Mesothelial cell of epicardium (in vitro differentiated cells): ENCODE measurements around the gene PTPN2. TPM values are rescaled to one million over a fixed set of nuclear protein-coding genes. Genes with fewer than 3 reads are reported as not detected.

Source experiments
- DNase-seq, 2 experiments: peaks; one replicate each; pipeline ENCODE4 v3.0.0; 2021; ENCODE audit warnings: low spot score in 2 of 2; ENCODE audit not compliant: unreplicated experiment in 2 of 2
- H3K27ac Mint-ChIP-seq: 2 replicates; pipeline ENCODE4 v1.8.0; 2021; ENCODE audit warnings: mixed read lengths
- H3K27me3 Mint-ChIP-seq: 2 replicates; pipeline ENCODE4 v1.8.0; 2021; ENCODE audit warnings: low read depth, mixed read lengths
- H3K36me3 Mint-ChIP-seq: 2 replicates; pipeline ENCODE4 v1.8.0; 2021; ENCODE audit warnings: mixed read lengths
- H3K4me1 Mint-ChIP-seq: 2 replicates; pipeline ENCODE4 v1.8.0; 2021; ENCODE audit warnings: mixed read lengths
- H3K4me3 Mint-ChIP-seq: 2 replicates; pipeline ENCODE4 v1.8.0; 2021; ENCODE audit warnings: mild to moderate bottlenecking, moderate library complexity, mixed read lengths
- H3K9me3 Mint-ChIP-seq: 2 replicates; pipeline ENCODE4 v1.8.0; 2021; ENCODE audit warnings: mixed read lengths
- total RNA-seq: library from RNA; stranded (reverse); gene quantifications from 3 replicates; pipeline ENCODE4 v1.2.1, GENCODE V29; 2021
- TF ChIP-seq, protein P1 (sequence below): fragments of 200-600 bp; sonication (generic); IDR thresholded peaks from one replicate; pipeline ENCODE4 v1.5.0; 2021; ENCODE audit warnings: antibody characterized with exemption; ENCODE audit not compliant: unreplicated experiment

Gene PTPN2
- total RNA-seq, 1 donor from 2014 or later = 37.0 TPM

DNA sequence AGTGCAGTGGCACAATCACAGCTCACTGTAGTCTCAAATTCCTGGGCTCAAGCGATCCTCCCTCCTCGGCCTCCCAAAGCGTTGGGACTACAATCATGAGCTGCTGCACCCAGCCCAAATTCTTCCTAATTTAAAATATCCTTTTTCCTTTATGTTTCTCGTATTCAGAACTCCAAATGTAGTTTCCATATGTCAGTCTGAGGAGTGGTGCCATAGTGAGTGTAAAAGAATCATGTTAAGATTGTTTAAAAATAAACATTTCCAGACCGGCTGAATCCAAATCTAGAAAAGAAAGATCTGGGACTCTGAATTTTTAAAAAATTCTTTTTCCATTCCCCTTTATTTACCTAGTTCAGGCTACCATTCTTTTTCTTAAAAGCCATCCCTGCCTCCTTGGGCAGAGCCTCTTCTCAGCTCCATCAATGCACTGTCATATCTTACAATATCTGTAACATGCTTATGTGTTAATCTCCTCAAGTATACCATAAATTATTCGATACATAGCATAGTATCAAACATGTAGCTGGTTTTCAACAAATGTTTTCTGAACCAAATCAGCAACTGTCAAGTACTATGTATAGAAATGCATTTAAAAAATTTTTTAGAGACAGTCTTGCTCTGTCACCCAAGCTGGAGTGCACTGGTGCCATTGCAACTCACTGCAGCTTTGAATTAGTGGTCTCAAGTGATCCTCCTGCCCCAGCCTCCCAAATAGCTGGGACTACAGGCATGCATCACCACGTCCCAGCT lies 31.3 kb downstream of the PTPN2 start:
- no peaks in the 10 kb centered on the region for H3K27me3 Mint-ChIP-seq
- TF ChIP-seq, protein P1, sequence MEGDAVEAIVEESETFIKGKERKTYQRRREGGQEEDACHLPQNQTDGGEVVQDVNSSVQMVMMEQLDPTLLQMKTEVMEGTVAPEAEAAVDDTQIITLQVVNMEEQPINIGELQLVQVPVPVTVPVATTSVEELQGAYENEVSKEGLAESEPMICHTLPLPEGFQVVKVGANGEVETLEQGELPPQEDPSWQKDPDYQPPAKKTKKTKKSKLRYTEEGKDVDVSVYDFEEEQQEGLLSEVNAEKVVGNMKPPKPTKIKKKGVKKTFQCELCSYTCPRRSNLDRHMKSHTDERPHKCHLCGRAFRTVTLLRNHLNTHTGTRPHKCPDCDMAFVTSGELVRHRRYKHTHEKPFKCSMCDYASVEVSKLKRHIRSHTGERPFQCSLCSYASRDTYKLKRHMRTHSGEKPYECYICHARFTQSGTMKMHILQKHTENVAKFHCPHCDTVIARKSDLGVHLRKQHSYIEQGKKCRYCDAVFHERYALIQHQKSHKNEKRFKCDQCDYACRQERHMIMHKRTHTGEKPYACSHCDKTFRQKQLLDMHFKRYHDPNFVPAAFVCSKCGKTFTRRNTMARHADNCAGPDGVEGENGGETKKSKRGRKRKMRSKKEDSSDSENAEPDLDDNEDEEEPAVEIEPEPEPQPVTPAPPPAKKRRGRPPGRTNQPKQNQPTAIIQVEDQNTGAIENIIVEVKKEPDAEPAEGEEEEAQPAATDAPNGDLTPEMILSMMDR = no peak
- peaks cover 32% of the 10 kb centered on the region for H3K36me3 Mint-ChIP-seq
- H3K27ac Mint-ChIP-seq = no peak overlapping the region
- no peak for DNase-seq
- H3K4me1 Mint-ChIP-seq = peaks cover 10% of the 10 kb centered on the region
- H3K9me3 Mint-ChIP-seq = no peaks in the 10 kb centered on the region
- no peak overlapping the region for H3K4me3 Mint-ChIP-seq

DNA sequence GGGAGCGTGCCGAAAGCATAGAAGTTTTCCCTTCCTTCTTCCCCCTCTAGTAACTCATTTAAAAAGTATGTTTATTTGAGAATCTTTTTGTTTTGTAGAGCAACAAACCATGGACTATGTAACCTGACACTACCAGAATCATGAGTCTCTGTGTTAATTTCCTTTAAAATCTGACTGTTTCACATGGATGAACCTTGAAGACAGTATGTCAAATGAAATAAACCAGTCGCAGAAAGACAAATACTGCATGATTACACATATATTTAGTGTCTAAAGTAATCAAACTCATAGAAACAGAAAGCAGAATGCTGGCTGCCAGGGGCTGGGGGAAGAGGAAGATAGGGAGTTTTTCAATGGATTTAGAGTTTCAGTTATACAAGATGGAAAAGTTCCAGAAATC lies 32.3 kb downstream of the PTPN2 start:
- TF ChIP-seq, protein P1 = no peak
- H3K9me3 Mint-ChIP-seq = no peaks in the 10 kb centered on the region
- no peak overlapping the region for H3K27ac Mint-ChIP-seq
- peaks cover 31% of the 10 kb centered on the region for H3K36me3 Mint-ChIP-seq
- H3K27me3 Mint-ChIP-seq = no peaks in the 10 kb centered on the region
- peaks cover 10% of the 10 kb centered on the region for H3K4me1 Mint-ChIP-seq
- no peak overlapping the region for H3K4me3 Mint-ChIP-seq
- no peak for DNase-seq

DNA sequence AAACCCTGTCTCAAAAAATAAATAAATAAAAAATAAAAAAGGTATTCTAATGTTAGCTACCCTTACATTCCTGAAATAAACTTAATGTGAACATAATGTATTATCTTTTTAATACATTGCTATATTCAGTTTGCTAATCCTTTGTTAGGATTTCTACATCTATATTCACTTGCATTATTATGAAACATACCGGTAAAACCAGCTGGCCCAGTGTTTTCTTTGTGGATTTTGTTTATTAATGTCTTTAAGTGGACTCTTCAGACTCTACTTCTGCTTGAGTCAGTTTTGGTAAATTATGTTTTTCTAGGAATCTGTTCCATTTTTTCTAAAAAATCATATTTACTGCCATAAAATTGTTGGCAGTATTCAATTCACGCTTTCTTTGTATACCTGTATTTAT lies 34.5 kb downstream of the PTPN2 start:
- H3K9me3 Mint-ChIP-seq = no peaks in the 10 kb centered on the region
- H3K27me3 Mint-ChIP-seq = no peaks in the 10 kb centered on the region
- no peak for DNase-seq
- peaks cover 10% of the 10 kb centered on the region for H3K4me1 Mint-ChIP-seq
- TF ChIP-seq, protein P1 = no peak
- peaks cover 16% of the 10 kb centered on the region for H3K36me3 Mint-ChIP-seq
- no peak overlapping the region for H3K4me3 Mint-ChIP-seq
- H3K27ac Mint-ChIP-seq = no peak overlapping the region

DNA sequence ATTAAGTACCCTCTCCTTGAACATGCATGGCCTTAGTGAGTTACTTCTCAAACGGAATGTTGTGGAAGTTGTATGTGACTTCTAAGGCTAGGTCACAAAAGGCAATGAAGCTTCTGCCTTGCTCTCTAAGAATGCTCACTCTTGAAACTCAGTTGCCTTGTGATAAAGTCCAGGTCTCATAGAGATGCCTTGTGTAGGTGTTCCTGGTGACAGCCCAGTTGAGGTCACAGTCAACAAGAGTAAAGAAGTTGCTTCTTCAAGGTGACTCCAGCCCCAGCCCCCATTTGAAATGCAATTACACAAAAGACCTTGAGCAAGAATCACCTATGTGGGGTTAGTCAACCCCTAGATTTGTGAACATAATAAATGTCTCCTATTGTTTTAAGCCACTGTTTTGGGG lies 35.6 kb downstream of the PTPN2 start:
- H3K27me3 Mint-ChIP-seq = no peaks in the 10 kb centered on the region
- no peak overlapping the region for H3K4me3 Mint-ChIP-seq
- TF ChIP-seq, protein P1 = no peak
- H3K27ac Mint-ChIP-seq = no peak overlapping the region
- H3K36me3 Mint-ChIP-seq = peaks cover 8% of the 10 kb centered on the region
- H3K4me1 Mint-ChIP-seq = peaks cover 12% of the 10 kb centered on the region
- H3K9me3 Mint-ChIP-seq = no peaks in the 10 kb centered on the region
- no peak for DNase-seq

DNA sequence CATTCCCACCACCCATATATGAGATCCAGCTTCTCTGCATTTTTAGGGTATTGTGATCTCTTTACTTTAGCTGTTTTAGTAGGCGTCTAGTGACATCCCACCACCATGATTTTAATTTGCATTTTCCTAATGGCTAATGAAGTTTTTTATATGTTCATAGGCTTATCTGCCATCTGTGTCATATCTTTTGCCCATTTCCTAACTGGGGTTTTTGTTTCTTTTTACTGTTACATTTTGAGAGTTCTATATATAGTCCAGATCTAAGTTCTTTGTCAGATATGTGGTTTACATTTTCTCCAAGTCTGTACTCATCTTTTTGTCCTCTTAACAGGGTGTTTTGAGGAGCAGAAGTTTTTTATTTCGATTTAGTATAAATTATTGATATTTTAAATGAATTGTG lies 39.6 kb downstream of the PTPN2 start:
- no peaks in the 10 kb centered on the region for H3K9me3 Mint-ChIP-seq
- no peak for DNase-seq
- TF ChIP-seq, protein P1 = no peak
- peaks cover 11% of the 10 kb centered on the region for H3K4me1 Mint-ChIP-seq
- H3K27me3 Mint-ChIP-seq = no peaks in the 10 kb centered on the region
- H3K36me3 Mint-ChIP-seq = peaks cover 2% of the 10 kb centered on the region
- no peak overlapping the region for H3K27ac Mint-ChIP-seq
- no peak overlapping the region for H3K4me3 Mint-ChIP-seq
